ENCODE results near the gene HNRNPA0. TPM values are rescaled to one million over a fixed set of nuclear protein-coding genes. Genes with fewer than 3 reads are reported as not detected.

The HNRNPA0 gene
- total RNA-seq, 1 experiment from 2014 or later = 68.5 TPM

GRCh38 chr5:137738947-137739346 lies 15.2 kb downstream of the HNRNPA0 start:
- Histone ChIP-seq H3T11ph (ENCODE audit: low read length) (no peak overlapping the region), H4K8ac (replicated peaks; ENCODE audit: insufficient read length, low read depth, low read length) (no peak overlapping the region), H2BK120ac (ENCODE audit: low read depth, low read length, poor library complexity, severe bottlenecking) (no peak overlapping the region), H3K79me2 (ENCODE audit: insufficient read depth, low read length) (peaks cover 5% of the 10 kb centered on the region), H4K5ac (ENCODE audit: insufficient read length, low read depth, low read length) (no peak overlapping the region), H2BK12ac (ENCODE audit: insufficient read length, low read depth, low read length) (no peak overlapping the region), H3K9me3 (ENCODE audit: control insufficient read depth, low read depth, low read length) (no peaks in the 10 kb centered on the region), H3K23ac (ENCODE audit: insufficient read length, low read depth, low read length) (no peak overlapping the region), H3K27ac (ENCODE audit: insufficient read length, low read depth, low read length) (no peak overlapping the region), H3K79me1 (ENCODE audit: insufficient read depth, low read depth, low read length, poor library complexity, severe bottlenecking) (peaks cover under 1% of the 10 kb centered on the region), H3K14ac (ENCODE audit: insufficient read depth, low read length) (no peak overlapping the region), H3K9ac (ENCODE audit: extremely low read depth, insufficient read length, low read length) (no peak overlapping the region), H2AK5ac (ENCODE audit: insufficient read length, low read length) (no peak overlapping the region), H3K56ac (ENCODE audit: insufficient read length, low read depth, low read length) (no peak overlapping the region), H2BK15ac (ENCODE audit: low read depth, low read length) (no peak overlapping the region), H2BK20ac (ENCODE audit: low read depth, low read length, poor library complexity, severe bottlenecking) (no peak overlapping the region), H3K4me1 (ENCODE audit: insufficient read depth, low read length) (peaks cover 5% of the 10 kb centered on the region; the same call in 1 of the 2 replicates), H3K23me2 (ENCODE audit: insufficient read length, low read depth, low read length, poor library complexity, severe bottlenecking) (peaks cover 8% of the 10 kb centered on the region), H3K18ac (ENCODE audit: insufficient read length, low read depth, low read length) (no peak overlapping the region), H3K4ac (ENCODE audit: low read depth, low read length) (no peak overlapping the region), H2BK5ac (ENCODE audit: insufficient read length, low read length) (no peak overlapping the region), H3K4me2 (ENCODE audit: insufficient read depth, insufficient read length, low read length) (no peak overlapping the region), H3K27me3 (ENCODE audit: insufficient read depth, low read length) (no peaks in the 10 kb centered on the region), H4K20me1 (ENCODE audit: control insufficient read depth, insufficient read depth, insufficient read length) (no peaks in the 10 kb centered on the region), H2AFZ (ENCODE audit: low read length) (no peak overlapping the region), H4K91ac (ENCODE audit: insufficient read length, low read depth, low read length) (no peak overlapping the region)
- Mint-ChIP-seq H3K36me3 (ENCODE audit: insufficient read depth in 1 of 3, low read depth in 3 of 3) (peaks cover 0 to 5% (median 0%) of the 10 kb centered on the region in 3 experiments; a peak in 1 of 7 replicates), H3K4me1 (peaks cover 5 to 9% of the 10 kb centered on the region in 2 experiments), H3K4me3 (no peak overlapping the region), H3K9me3 (no peaks in the 10 kb centered on the region; a peak in 1 of 5 replicates), H3K27me3 (ENCODE audit: low read depth) (no peaks in the 10 kb centered on the region), H3K27ac (no peak overlapping the region)
- no peak for TF ChIP-seq CTCF (conservative IDR thresholded peaks at IDR 0.05)
- WGBS (ENCODE audit: extremely low coverage, insufficient read length, low lambda C conversion rate) = no CpG with 5 or more reads among the region's 3 CpGs
- no peak for DNase-seq
